Smooth muscle cell (in vitro differentiated cells): ENCODE measurements around the gene CA11. TPM values are rescaled to one million over a fixed set of nuclear protein-coding genes. Genes with fewer than 3 reads are reported as not detected.

ENCODE experiments used
- DNase-seq: peaks from one replicate; lab custom pipeline; 2025; ENCODE audit not compliant: unreplicated experiment; lab: John Stamatoyannopoulos, UW
- H2AFZ ChIP-seq: fragments of 200-600 bp; sonication (generic); 2 replicates; pipeline ENCODE4 v1.6.0; 2016; ENCODE audit warnings: antibody characterized with exemption, low read depth, mild to moderate bottlenecking
- H3F3A ChIP-seq: fragments of 200-600 bp; sonication (generic); 2 replicates; pipeline ENCODE4 v1.6.0; 2017; ENCODE audit warnings: antibody characterized with exemption, low read depth
- H3K27ac ChIP-seq: fragments of 200-600 bp; sonication (generic); 2 replicates; pipeline ENCODE4 v1.5.1; 2016; ENCODE audit warnings: low read depth, mild to moderate bottlenecking
- H3K27me3 ChIP-seq: fragments of 200-600 bp; sonication (generic); 2 replicates; pipeline ENCODE4 v1.6.1; 2016; ENCODE audit warnings: low read depth, mild to moderate bottlenecking
- H3K36me3 ChIP-seq: fragments of 200-600 bp; sonication (generic); 2 replicates; pipeline ENCODE4 v1.5.1; 2016; ENCODE audit warnings: low read depth
- H3K4me1 ChIP-seq: fragments of 200-600 bp; sonication (generic); 2 replicates; pipeline ENCODE4 v1.5.1; 2016; ENCODE audit warnings: low read depth
- H3K4me2 ChIP-seq: fragments of 200-600 bp; sonication (generic); 2 replicates; pipeline ENCODE4 v1.6.0; 2016; ENCODE audit warnings: mild to moderate bottlenecking
- H3K4me3 ChIP-seq: fragments of 200-600 bp; sonication (generic); 2 replicates; pipeline ENCODE4 v1.5.1; 2016; ENCODE audit warnings: mild to moderate bottlenecking
- H3K79me2 ChIP-seq: fragments of 200-600 bp; sonication (generic); 2 replicates; pipeline ENCODE4 v1.6.0; 2016; ENCODE audit warnings: low read depth, mild to moderate bottlenecking
- H3K9ac ChIP-seq: fragments of 200-600 bp; sonication (generic); 2 replicates; pipeline ENCODE4 v1.6.0; 2016; ENCODE audit warnings: low read depth
- H3K9me3 ChIP-seq: fragments of 200-600 bp; sonication (generic); replicated peaks from 2 replicates; pipeline ENCODE4 v1.5.1; 2016; ENCODE audit warnings: low read depth
- H4K20me1 ChIP-seq: fragments of 200-600 bp; sonication (generic); 2 replicates; pipeline ENCODE4 v1.6.0; 2016; ENCODE audit warnings: low read depth
- WGBS: methylation state at CpG from one replicate; pipeline ENCODE4 v1.1.7; 2016; ENCODE audit warnings: low lambda C conversion rate; 5-methylcytosine and 5-hydroxymethylcytosine counted together
- polyA plus RNA-seq: library from polyadenylated mRNA; unstranded; fragments of >200 nt; fragmentation: Nextera tagmentation; extraction: Ambion mirVana; gene quantifications from 2 replicates; pipeline ENCODE4 v1.2.1, GENCODE V29; 2016
- total RNA-seq: library from RNA; depleted of rRNA; stranded (reverse); fragments of >200 nt; gene quantifications from 2 replicates; pipeline ENCODE4 v1.2.3, GENCODE V29; 2014
- TF ChIP-seq, protein P1 (sequence below): fragments of 200-600 bp; sonication (generic); IDR thresholded peaks from 2 replicates; pipeline ENCODE4 v1.5.1; 2017; ENCODE audit warnings: borderline replicate concordance, mild to moderate bottlenecking, antibody characterized with exemption; ENCODE audit not compliant: insufficient read depth, poor library complexity, severe bottlenecking

CA11 gene
- total and polyA plus RNA-seq, 2 experiments from 2014 or later, result 0.09 to 6.9 TPM

DNA sequence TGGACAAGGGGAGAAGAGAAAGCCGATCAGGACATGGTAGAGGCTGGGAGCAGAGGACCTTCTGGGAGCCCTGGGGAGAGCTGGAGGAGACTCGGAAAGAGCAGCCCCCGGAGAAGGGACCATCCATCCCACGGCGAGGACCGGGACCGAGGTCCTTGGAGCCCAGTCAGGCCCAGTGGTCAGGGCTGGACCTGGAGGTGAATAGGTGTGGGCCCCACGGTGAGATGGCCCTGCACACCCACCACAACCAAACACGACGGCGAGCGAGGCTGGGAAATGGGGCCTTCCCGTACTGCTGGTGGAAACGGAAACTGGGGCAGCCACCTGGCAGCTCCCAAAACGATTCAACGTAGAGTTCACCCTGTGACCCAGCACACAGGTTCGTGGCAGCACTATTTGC, 30.5 kb upstream of the CA11 start:
- H3K79me2 ChIP-seq, result no peaks in the 10 kb centered on the region
- no peaks in the 10 kb centered on the region for H3F3A ChIP-seq
- peaks cover 7% of the 10 kb centered on the region for H3K4me1 ChIP-seq
- peaks cover 5% of the 10 kb centered on the region for H4K20me1 ChIP-seq
- 89% methylated on average over 16 of the region's 17 CpGs for WGBS
- no peaks in the 10 kb centered on the region for H3K36me3 ChIP-seq
- H2AFZ ChIP-seq, result no peak overlapping the region
- TF ChIP-seq, protein P1, sequence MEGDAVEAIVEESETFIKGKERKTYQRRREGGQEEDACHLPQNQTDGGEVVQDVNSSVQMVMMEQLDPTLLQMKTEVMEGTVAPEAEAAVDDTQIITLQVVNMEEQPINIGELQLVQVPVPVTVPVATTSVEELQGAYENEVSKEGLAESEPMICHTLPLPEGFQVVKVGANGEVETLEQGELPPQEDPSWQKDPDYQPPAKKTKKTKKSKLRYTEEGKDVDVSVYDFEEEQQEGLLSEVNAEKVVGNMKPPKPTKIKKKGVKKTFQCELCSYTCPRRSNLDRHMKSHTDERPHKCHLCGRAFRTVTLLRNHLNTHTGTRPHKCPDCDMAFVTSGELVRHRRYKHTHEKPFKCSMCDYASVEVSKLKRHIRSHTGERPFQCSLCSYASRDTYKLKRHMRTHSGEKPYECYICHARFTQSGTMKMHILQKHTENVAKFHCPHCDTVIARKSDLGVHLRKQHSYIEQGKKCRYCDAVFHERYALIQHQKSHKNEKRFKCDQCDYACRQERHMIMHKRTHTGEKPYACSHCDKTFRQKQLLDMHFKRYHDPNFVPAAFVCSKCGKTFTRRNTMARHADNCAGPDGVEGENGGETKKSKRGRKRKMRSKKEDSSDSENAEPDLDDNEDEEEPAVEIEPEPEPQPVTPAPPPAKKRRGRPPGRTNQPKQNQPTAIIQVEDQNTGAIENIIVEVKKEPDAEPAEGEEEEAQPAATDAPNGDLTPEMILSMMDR, result no peak
- H3K4me2 ChIP-seq, result no peak overlapping the region
- H3K27ac ChIP-seq, result no peak overlapping the region
- H3K9ac ChIP-seq, result no peak overlapping the region
- no peaks in the 10 kb centered on the region for H3K9me3 ChIP-seq
- no peaks in the 10 kb centered on the region for H3K27me3 ChIP-seq
- H3K4me3 ChIP-seq, result no peak overlapping the region
- no peak for DNase-seq

DNA sequence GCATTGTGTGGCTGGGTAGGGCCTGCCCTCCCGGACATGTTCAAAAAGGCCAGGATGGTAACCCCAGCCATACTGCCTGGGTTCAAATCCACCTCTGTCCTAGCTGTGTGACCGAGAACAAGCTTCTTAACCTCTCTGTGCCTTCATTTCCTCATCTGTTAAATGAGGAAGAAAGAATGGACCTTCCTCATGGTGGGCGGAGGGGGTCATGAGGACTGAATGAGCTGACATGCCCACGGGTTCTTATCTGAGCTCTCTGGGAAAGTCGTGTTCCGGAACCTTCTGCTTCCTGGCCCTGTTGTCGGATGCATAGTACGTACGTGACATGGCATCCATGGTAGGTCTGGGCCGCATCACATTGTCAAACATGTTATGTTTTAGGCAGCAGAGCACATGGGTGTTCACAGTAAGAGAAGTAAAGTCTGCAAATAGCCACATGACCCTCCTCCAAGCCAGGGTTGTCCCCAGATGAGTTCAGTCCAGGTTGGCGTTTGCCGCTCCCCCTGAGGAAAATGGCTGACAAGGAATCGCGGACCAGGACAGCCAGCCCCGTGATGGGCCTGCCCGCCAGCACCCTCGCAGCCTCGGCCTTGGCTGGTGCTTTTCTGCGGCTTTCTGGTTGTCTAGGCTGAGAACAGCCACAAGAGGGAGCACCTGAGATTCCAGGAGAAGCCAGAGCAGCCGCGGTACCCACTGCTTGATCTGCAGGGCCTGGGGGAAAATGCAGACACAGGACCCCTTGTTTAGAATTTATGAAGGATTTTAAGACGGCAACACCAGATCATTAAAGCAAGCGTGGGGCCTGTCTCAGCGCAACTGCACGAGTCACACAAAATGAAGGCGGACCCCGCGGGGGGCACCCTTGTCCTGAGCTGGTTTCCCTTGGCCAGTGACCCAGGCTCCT, 29.2 kb upstream of the CA11 start:
- Histone ChIP-seq H3K27me3 (no peaks in the 10 kb centered on the region), H3K9ac (no peak overlapping the region), H3K36me3 (no peaks in the 10 kb centered on the region), H2AFZ (no peak overlapping the region), H3K9me3 (no peaks in the 10 kb centered on the region), H3K4me3 (no peak overlapping the region), H3K79me2 (no peaks in the 10 kb centered on the region), H3F3A (no peaks in the 10 kb centered on the region), H4K20me1 (no peaks in the 10 kb centered on the region), H3K4me2 (peak overlapping the region; percentile 27), H3K4me1 (peaks cover 7% of the 10 kb centered on the region), H3K27ac (no peak overlapping the region)
- TF ChIP-seq, protein P1, result peak; percentile 79
- WGBS, result 39% methylated on average over 28 of the region's 28 CpGs
- DNase-seq, result peak; percentile 36

DNA sequence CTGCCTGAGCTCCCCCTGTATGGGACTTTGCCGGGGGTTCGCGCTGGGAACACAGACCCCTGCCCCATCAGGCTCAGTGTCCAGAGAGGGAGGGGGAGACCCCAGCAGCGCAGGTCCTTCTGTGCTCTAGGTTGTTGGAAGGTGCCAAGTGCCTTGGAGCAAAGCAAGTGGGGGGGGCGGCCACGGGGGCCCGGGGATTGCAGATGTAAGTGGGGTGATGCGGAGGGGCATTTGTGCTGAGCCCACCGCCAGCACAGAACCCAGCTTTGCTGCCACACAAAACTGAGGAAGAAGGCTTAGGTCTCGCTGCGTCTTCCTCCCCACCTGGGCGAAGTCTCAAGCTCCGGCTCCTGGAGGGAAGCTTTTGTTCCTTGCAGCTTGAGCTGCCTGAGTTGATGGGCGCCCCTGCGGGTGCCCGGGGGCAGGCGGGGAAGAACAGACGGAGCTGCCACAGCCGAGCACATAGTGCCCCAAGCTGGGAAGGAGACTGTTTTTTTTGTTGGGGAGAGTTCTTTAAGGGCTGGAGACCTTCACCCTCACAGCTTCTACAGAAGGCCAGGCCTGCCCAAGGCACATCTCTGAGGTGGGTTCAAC, 28.3 kb upstream of the CA11 start:
- DNase-seq, result no peak
- Histone ChIP-seq H3K36me3 (no peaks in the 10 kb centered on the region), H3K79me2 (no peaks in the 10 kb centered on the region), H3F3A (no peaks in the 10 kb centered on the region), H3K27ac (no peak overlapping the region), H3K9ac (no peak overlapping the region), H3K9me3 (no peaks in the 10 kb centered on the region), H2AFZ (no peak overlapping the region), H3K4me2 (no peak overlapping the region), H3K4me1 (peaks cover 7% of the 10 kb centered on the region), H3K27me3 (no peaks in the 10 kb centered on the region), H3K4me3 (no peak overlapping the region), H4K20me1 (no peaks in the 10 kb centered on the region)
- TF ChIP-seq, protein P1, result no peak
- WGBS, result 86% methylated on average over 15 of the region's 19 CpGs
